ENCODE results near the gene ZXDC. TPM values are rescaled to one million over a fixed set of nuclear protein-coding genes. Genes with fewer than 3 reads are reported as not detected.

The ZXDC gene
- total and polyA plus RNA-seq, 2 experiments from 2014 or later: 24.1 to 25.0 TPM

GRCh38 chr3:126439346-126439967, 36.2 kb downstream of the ZXDC start:
- Histone ChIP-seq H3K79me2 (no peaks in the 10 kb centered on the region), H3K9me2 (replicated peaks; ENCODE audit: insufficient read depth) (no peaks in the 10 kb centered on the region), H3K4me1 (ENCODE audit: insufficient read depth) (no peaks in the 10 kb centered on the region), H4K20me1 (ENCODE audit: insufficient read depth, poor library complexity, severe bottlenecking) (no peaks in the 10 kb centered on the region), H3K36me3 (replicated peaks; ENCODE audit: insufficient read depth, low read depth) (no peaks in the 10 kb centered on the region), H2AFZ (no peak overlapping the region), H3K4me2 (no peak overlapping the region), H3K9me3 (ENCODE audit: low read depth) (no peaks in the 10 kb centered on the region), H3K4me3 (no peak overlapping the region), H3K27me3 (no peaks in the 10 kb centered on the region), H3K27ac (no peak overlapping the region)
- DNase-seq (ENCODE audit: low spot score): no peak
- TF ChIP-seq EZH2 (IDR thresholded peaks at IDR 0.05; ENCODE audit: borderline replicate concordance) (no peak), CTCF (IDR thresholded peaks at IDR 0.05; ENCODE audit: poor library complexity) (no peak), EZH2phosphoT487 (IDR thresholded peaks at IDR 0.05; ENCODE audit: low read depth, severe bottlenecking, unreplicated experiment) (no peak)
- WGBS (ENCODE audit: low lambda C conversion rate, missing lambda C conversion rate): 93% methylated on average over 15 of the region's 15 CpGs

- Histone ChIP-seq H3K4me2 (no peak overlapping the region), H3K27me3 (no peaks in the 10 kb centered on the region), H3K9me3 (ENCODE audit: low read depth) (no peaks in the 10 kb centered on the region), H3K27ac (no peak overlapping the region), H4K20me1 (ENCODE audit: insufficient read depth, poor library complexity, severe bottlenecking) (no peaks in the 10 kb centered on the region), H3K4me1 (ENCODE audit: insufficient read depth) (no peaks in the 10 kb centered on the region), H2AFZ (no peak overlapping the region), H3K79me2 (no peaks in the 10 kb centered on the region), H3K9me2 (replicated peaks; ENCODE audit: insufficient read depth) (no peaks in the 10 kb centered on the region), H3K36me3 (replicated peaks; ENCODE audit: insufficient read depth, low read depth) (no peaks in the 10 kb centered on the region), H3K4me3 (no peak overlapping the region)
- DNase-seq (ENCODE audit: low spot score): no peak
- WGBS (ENCODE audit: low lambda C conversion rate, missing lambda C conversion rate): 92% methylated on average over 10 of the region's 10 CpGs
- TF ChIP-seq CTCF (IDR thresholded peaks at IDR 0.05; ENCODE audit: poor library complexity) (no peak), EZH2phosphoT487 (IDR thresholded peaks at IDR 0.05; ENCODE audit: low read depth, severe bottlenecking, unreplicated experiment) (no peak)
These were observed 36.9 kb downstream of the ZXDC start for GRCh38 chr3:126438746-126439145.

- no peak overlapping the region for H3K4me3 ChIP-seq
- H3K9me2 ChIP-seq (replicated peaks; ENCODE audit: insufficient read depth): no peaks in the 10 kb centered on the region
- no peaks in the 10 kb centered on the region for H3K4me1 ChIP-seq (ENCODE audit: insufficient read depth)
- no peaks in the 10 kb centered on the region for H3K27me3 ChIP-seq
- H3K4me2 ChIP-seq: no peak overlapping the region
- no peak overlapping the region for H2AFZ ChIP-seq
- 92% methylated on average over 8 of the region's 8 CpGs for WGBS (ENCODE audit: low lambda C conversion rate, missing lambda C conversion rate)
- TF ChIP-seq CTCF (IDR thresholded peaks at IDR 0.05; ENCODE audit: poor library complexity) (no peak), EZH2 (IDR thresholded peaks at IDR 0.05; ENCODE audit: borderline replicate concordance) (no peak), EZH2phosphoT487 (IDR thresholded peaks at IDR 0.05; ENCODE audit: low read depth, severe bottlenecking, unreplicated experiment) (no peak)
- no peaks in the 10 kb centered on the region for H3K79me2 ChIP-seq
- no peak for DNase-seq (ENCODE audit: low spot score)
- no peaks in the 10 kb centered on the region for H4K20me1 ChIP-seq (ENCODE audit: insufficient read depth, poor library complexity, severe bottlenecking)
- H3K9me3 ChIP-seq (ENCODE audit: low read depth): no peaks in the 10 kb centered on the region
- no peaks in the 10 kb centered on the region for H3K36me3 ChIP-seq (replicated peaks; ENCODE audit: insufficient read depth, low read depth)
- no peak overlapping the region for H3K27ac ChIP-seq
These were observed 37.5 kb downstream of the ZXDC start for GRCh38 chr3:126438186-126438585.
